ENCODE measurements around the gene ZNF804B.

DNA sequence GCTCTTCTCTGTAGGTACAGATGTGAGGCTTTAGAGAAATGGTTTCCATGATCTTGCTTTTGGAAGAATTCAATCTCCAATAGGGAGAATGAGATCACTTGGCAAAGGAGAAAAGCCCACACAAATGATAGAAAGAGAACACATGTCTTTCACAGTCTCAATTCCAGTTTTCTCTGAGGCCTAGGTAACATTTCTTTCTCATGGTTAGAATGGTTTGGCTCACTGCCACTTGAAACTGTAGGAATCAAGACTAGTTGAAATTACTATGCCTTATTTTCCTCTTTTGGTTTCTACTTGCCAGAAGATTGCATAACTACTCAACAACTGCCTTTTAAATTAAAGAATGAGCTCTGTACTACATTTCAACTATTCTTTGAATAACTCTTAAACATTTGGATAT, 312.6 kb downstream of the ZNF804B start:
- TF ChIP-seq, protein P1, sequence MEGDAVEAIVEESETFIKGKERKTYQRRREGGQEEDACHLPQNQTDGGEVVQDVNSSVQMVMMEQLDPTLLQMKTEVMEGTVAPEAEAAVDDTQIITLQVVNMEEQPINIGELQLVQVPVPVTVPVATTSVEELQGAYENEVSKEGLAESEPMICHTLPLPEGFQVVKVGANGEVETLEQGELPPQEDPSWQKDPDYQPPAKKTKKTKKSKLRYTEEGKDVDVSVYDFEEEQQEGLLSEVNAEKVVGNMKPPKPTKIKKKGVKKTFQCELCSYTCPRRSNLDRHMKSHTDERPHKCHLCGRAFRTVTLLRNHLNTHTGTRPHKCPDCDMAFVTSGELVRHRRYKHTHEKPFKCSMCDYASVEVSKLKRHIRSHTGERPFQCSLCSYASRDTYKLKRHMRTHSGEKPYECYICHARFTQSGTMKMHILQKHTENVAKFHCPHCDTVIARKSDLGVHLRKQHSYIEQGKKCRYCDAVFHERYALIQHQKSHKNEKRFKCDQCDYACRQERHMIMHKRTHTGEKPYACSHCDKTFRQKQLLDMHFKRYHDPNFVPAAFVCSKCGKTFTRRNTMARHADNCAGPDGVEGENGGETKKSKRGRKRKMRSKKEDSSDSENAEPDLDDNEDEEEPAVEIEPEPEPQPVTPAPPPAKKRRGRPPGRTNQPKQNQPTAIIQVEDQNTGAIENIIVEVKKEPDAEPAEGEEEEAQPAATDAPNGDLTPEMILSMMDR (IDR thresholded peaks at IDR 0.05): no peak
- no peak for TF ChIP-seq POLR2A (IDR thresholded peaks at IDR 0.05)

All from right lobe of liver (tissue), 4 donors.